ENCODE measurements around the gene GRIK1.

Gene GRIK1

GRCh38 chr21:29583424-29583924, 356.3 kb downstream of the GRIK1 start:
- no peak for DNase-seq

GRCh38 chr21:29582855-29583254, 356.9 kb downstream of the GRIK1 start:
- DNase-seq, result no peak

- no peak for DNase-seq
Measured at GRCh38 chr21:29581393-29581792, 358.4 kb downstream of the GRIK1 start.

GRCh38 chr21:29580732-29581285, 359.0 kb downstream of the GRIK1 start:
- DNase-seq, result no peak

- DNase-seq, result no peak
Measured at GRCh38 chr21:29578306-29578705, 361.5 kb downstream of the GRIK1 start.

GRCh38 chr21:29571949-29572348, 367.8 kb downstream of the GRIK1 start:
- no peak for DNase-seq

- DNase-seq, result no peak
Measured at GRCh38 chr21:29568020-29568697, 371.6 kb downstream of the GRIK1 start.

GRCh38 chr21:29557931-29558725, 381.7 kb downstream of the GRIK1 start:
- no peak for DNase-seq

- no peak for DNase-seq
Measured at GRCh38 chr21:29557200-29557599, 382.6 kb downstream of the GRIK1 start.

- no peak for DNase-seq
Measured at GRCh38 chr21:29555601-29556000, 384.2 kb downstream of the GRIK1 start.

- no peak for DNase-seq
Measured at GRCh38 chr21:29550205-29550604, 389.6 kb downstream of the GRIK1 start.

GRCh38 chr21:29549614-29550013, 390.2 kb downstream of the GRIK1 start:
- no peak for DNase-seq

GRCh38 chr21:29547998-29548397, 391.8 kb downstream of the GRIK1 start:
- DNase-seq, result no peak

GRCh38 chr21:29546071-29546470, 393.7 kb downstream of the GRIK1 start:
- no peak for DNase-seq

- no peak for DNase-seq
Measured at GRCh38 chr21:29540289-29540688, 399.5 kb downstream of the GRIK1 start.

GRCh38 chr21:29538115-29538514, 401.7 kb downstream of the GRIK1 start:
- no peak for DNase-seq

GRCh38 chr21:29534448-29534847, 405.3 kb downstream of the GRIK1 start:
- no peak for DNase-seq

- no peak for DNase-seq
Measured at GRCh38 chr21:29529139-29529538, 410.7 kb downstream of the GRIK1 start.

GRCh38 chr21:29526545-29526944, 413.3 kb downstream of the GRIK1 start:
- DNase-seq, result no peak

- no peak for DNase-seq
Measured at GRCh38 chr21:29524055-29524454, 415.7 kb downstream of the GRIK1 start.

GRCh38 chr21:29523646-29524045, 416.1 kb downstream of the GRIK1 start:
- no peak for DNase-seq

- DNase-seq, result no peak
Measured at GRCh38 chr21:29521872-29522271, 417.9 kb downstream of the GRIK1 start.

- DNase-seq, result no peak
Measured at GRCh38 chr21:29520171-29520570, 419.6 kb downstream of the GRIK1 start.

- no peak for DNase-seq
Measured at GRCh38 chr21:29514652-29515247, 425.0 kb downstream of the GRIK1 start.

Measured in DMS79 (cell line).